GM12873 (cell line): ENCODE results near the gene LEMD3.

Experiments used
- TF ChIP-seq, protein P1 (sequence below): IDR thresholded peaks from 2 replicates; pipeline ENCODE4 v1.5.1; 2012; ENCODE audit warnings: low read depth, mild to moderate bottlenecking, moderate library complexity, low read length, control low read depth; ENCODE audit not compliant: insufficient read depth; ENCODE audit errors: missing control alignments

The LEMD3 gene

DNA sequence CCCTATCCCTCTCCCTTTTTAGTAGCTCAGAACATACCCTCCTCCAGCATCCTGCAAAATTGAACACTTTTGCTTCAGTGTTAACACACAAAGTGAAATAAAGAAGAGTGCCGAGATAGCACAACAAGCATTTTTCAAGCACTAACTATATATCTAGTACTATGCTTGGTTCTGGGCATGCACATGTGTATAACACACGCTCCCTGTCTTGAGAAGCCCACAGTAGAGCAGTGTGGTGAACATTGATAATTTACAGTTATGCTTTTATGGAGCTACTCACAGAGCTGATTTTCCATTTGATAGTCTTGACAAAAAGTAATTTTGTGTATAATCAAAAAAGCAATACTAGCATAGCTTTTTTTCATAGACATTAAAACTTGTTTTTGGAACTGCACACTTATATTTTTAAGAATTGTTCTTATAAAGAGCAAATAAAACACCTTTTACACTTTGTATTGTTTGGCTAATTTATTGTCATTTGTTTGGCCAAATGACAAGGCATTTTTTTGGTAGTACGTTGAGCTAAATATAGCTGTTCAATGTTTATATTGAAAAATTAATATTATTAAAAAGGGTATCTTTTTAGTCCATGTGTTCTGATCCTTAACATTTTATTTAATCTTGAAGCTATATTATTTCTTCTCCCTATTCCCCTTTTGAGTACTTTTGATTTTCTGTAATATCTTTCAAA lies 39.7 kb downstream of the LEMD3 start:
- TF ChIP-seq, protein P1, sequence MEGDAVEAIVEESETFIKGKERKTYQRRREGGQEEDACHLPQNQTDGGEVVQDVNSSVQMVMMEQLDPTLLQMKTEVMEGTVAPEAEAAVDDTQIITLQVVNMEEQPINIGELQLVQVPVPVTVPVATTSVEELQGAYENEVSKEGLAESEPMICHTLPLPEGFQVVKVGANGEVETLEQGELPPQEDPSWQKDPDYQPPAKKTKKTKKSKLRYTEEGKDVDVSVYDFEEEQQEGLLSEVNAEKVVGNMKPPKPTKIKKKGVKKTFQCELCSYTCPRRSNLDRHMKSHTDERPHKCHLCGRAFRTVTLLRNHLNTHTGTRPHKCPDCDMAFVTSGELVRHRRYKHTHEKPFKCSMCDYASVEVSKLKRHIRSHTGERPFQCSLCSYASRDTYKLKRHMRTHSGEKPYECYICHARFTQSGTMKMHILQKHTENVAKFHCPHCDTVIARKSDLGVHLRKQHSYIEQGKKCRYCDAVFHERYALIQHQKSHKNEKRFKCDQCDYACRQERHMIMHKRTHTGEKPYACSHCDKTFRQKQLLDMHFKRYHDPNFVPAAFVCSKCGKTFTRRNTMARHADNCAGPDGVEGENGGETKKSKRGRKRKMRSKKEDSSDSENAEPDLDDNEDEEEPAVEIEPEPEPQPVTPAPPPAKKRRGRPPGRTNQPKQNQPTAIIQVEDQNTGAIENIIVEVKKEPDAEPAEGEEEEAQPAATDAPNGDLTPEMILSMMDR, result no peak

DNA sequence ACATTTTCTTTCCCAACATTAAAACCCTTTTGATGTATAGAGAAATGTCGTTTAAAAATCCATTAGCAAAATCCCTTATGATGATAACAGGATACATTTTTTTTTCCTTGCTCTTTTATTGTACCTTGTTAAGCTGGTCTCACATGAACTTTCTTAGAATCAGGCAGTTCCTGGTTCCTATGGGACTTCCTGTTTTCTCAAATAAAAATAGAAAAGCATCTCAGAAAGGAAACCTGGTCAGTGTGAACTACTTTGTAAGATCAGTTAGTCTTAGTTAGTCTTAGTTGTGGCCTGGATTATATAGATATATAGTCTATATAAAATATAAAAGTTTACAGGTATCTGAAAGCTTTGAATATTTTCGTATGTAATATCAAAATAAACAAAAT lies 40.3 kb downstream of the LEMD3 start:
- TF ChIP-seq, protein P1, result no peak

DNA sequence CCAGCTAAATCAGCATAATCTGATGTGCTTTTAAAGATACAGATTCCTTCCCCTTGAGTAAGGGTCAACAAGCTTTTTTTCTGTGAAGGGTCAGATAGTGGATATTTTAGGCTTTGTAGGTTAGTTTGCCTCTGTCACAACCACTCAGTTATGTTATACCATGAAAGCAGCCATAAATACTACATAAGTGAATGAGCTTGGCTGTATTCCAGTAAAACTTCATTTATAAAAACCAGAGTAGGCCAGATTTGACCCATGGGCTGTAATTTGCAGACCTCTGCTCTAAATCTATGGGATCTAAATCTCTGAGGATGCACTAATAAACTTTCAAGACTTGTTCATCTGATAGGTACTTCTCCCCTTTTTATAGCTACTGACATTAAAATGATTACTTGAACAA lies 47.7 kb downstream of the LEMD3 start:
- TF ChIP-seq, protein P1, result no peak

DNA sequence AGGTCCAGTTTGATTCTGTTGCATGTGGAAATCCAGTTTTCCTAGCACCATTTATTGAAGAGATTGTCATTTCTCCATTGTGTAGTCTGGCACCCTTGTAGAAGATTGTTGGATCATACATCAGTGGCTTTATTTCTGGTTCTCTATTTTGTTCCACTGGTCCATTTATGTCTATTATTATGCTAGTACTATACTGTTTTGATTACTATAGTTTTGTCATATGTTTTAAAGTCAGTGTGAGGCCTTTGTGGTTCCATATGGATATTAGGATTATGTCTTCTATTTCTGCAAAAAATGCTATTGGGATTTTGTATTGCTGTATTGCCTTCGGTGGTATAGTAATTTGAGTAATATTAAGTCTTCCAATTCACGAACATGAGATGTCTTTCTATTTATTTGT lies 51.4 kb downstream of the LEMD3 start:
- TF ChIP-seq, protein P1, result no peak

DNA sequence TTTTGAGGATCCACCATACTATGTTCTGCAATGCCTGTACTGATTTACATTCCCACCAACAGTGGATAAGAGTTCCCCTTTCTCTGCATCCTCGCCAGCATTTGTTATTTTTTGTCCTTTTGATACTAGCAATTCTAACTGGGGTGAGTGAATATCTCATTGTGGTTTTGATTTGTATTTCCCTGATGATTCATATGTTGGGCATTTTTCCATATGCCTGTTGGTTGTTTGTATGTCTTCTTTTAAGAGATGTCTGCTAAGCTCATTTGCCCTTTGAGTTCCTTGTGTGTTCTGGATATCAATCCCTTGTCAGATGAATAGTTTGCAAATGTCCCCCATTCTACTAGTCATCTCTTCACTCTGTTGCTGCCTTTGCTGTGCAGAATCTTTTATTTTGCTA lies 60.1 kb downstream of the LEMD3 start:
- TF ChIP-seq, protein P1, result no peak

DNA sequence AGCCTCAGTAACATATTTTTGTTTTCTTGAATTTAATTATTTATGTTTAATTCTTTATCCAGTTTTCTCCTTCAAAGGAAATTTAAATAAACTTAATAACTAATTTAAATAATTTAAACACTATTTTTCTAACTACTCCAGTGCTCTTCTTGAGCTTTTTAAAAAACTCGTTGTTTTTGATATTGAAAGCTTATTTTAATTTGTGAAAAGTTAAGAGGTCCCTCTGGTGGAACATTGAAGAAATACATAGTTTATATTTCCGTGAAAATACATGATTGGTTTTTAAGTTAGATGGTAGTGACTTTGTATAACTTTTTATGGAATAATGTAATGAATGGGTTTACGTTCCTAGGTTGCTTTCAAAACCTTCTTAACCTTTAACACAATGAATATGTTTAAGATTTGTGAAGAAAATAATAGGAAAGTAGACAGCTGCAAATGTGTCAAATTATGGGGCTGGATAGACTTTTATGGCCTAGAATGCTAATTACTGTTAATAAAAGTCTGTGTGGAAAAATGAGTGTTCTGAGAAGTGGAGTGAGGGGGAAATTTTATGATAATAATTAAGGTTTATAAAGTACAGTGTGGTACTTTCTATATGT lies 63.2 kb downstream of the LEMD3 start:
- TF ChIP-seq, protein P1, result no peak

DNA sequence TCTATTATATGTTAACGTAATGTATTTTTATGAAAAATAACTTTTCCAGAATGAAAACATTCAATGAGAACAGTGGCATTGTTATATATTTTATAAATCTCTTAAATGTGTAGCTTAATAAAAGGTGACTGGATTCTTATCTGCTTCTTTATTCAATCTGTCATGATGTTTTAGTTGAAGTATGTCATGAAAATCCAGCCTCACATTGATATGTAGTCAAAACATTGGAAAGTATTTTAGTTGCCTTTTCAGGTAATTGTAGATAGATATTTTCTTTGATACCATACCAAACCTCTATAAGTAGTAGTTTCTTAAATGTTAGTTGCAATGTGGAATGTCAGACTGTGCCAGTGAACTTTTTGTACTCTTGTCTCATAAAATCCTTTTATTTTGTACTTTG lies 67.8 kb downstream of the LEMD3 start:
- TF ChIP-seq, protein P1, result no peak
